MM.1S (cell line): ENCODE results near the gene GJA3.

Source experiments
- DNase-seq: peaks from one replicate; pipeline ENCODE4 v3.0.0-alpha.2; 2015
- H2AFZ ChIP-seq: fragments of 300-600 bp; sonication (generic); 2 replicates; pipeline ENCODE4 v1.6.0; 2016; ENCODE audit warnings: antibody characterized with exemption, low read length
- H3F3A ChIP-seq: fragments of 300-600 bp; sonication (generic); 2 replicates; pipeline ENCODE4 v1.6.1; 2016; ENCODE audit warnings: mild to moderate bottlenecking, antibody characterized with exemption, low read length, moderate library complexity, mixed read lengths; ENCODE audit not compliant: insufficient read depth
- H3K27ac ChIP-seq: fragments of 300-600 bp; sonication (generic); 2 replicates; pipeline ENCODE4 v1.5.1; 2016; ENCODE audit warnings: mild to moderate bottlenecking, low read length
- H3K27me3 ChIP-seq: fragments of 300-600 bp; sonication (generic); replicated peaks from 2 replicates; pipeline ENCODE4 v1.6.0; 2016; ENCODE audit warnings: low read length; ENCODE audit not compliant: insufficient read depth
- H3K36me3 ChIP-seq: fragments of 300-600 bp; sonication (generic); replicated peaks from 2 replicates; pipeline ENCODE4 v1.6.1; 2016; ENCODE audit warnings: mild to moderate bottlenecking, low read length, mixed read lengths; ENCODE audit not compliant: insufficient read depth
- H3K4me1 ChIP-seq: fragments of 300-600 bp; sonication (generic); 2 replicates; pipeline ENCODE4 v1.6.1; 2016; ENCODE audit warnings: low read length, mixed read lengths
- H3K4me2 ChIP-seq: fragments of 300-600 bp; sonication (generic); 2 replicates; pipeline ENCODE4 v1.6.0; 2016; ENCODE audit warnings: low read depth, low read length
- H3K4me3 ChIP-seq: fragments of 300-600 bp; sonication (generic); 2 replicates; pipeline ENCODE4 v1.5.1; 2016; ENCODE audit warnings: low read length, mixed read lengths
- H3K79me2 ChIP-seq: fragments of 300-600 bp; sonication (generic); 2 replicates; pipeline ENCODE4 v1.6.1; 2016; ENCODE audit warnings: mixed run types, low read length, mixed read lengths
- H3K9ac ChIP-seq: fragments of 300-600 bp; sonication (generic); 2 replicates; pipeline ENCODE4 v1.6.1; 2016; ENCODE audit warnings: low read length, mixed read lengths
- H3K9me2 ChIP-seq: fragments of 300-600 bp; sonication (generic); replicated peaks from 2 replicates; pipeline ENCODE4 v1.6.1; 2016; ENCODE audit warnings: mild to moderate bottlenecking, low read length, mixed read lengths; ENCODE audit not compliant: insufficient read depth
- H3K9me3 ChIP-seq: fragments of 300-600 bp; sonication (generic); replicated peaks from 2 replicates; pipeline ENCODE4 v1.6.1; 2016; ENCODE audit warnings: mild to moderate bottlenecking, low read length, mixed read lengths; ENCODE audit not compliant: insufficient read depth
- H4K20me1 ChIP-seq: fragments of 300-600 bp; sonication (generic); 2 replicates; pipeline ENCODE4 v1.6.1; 2016; ENCODE audit warnings: mild to moderate bottlenecking, low read length, moderate library complexity, mixed read lengths; ENCODE audit not compliant: insufficient read depth
- EZH2 ChIP-seq: fragments of 300-600 bp; sonication (generic); optimal IDR thresholded peaks from 2 replicates; pipeline ENCODE3; 2017; ENCODE audit warnings: low read depth, mild to moderate bottlenecking, antibody characterized with exemption, low read length, mixed read lengths
- EZH2phosphoT487 ChIP-seq: fragments of 300-600 bp; sonication (generic); IDR thresholded peaks from 2 replicates; pipeline ENCODE4 v1.6.1; 2018; ENCODE audit warnings: antibody characterized with exemption, low read length
- TF ChIP-seq, protein P1 (sequence below): fragments of 300-600 bp; sonication (generic); IDR thresholded peaks from 2 replicates; pipeline ENCODE4 v1.5.1; 2016; ENCODE audit warnings: antibody characterized with exemption, low read length, mixed read lengths

GJA3 gene

DNA sequence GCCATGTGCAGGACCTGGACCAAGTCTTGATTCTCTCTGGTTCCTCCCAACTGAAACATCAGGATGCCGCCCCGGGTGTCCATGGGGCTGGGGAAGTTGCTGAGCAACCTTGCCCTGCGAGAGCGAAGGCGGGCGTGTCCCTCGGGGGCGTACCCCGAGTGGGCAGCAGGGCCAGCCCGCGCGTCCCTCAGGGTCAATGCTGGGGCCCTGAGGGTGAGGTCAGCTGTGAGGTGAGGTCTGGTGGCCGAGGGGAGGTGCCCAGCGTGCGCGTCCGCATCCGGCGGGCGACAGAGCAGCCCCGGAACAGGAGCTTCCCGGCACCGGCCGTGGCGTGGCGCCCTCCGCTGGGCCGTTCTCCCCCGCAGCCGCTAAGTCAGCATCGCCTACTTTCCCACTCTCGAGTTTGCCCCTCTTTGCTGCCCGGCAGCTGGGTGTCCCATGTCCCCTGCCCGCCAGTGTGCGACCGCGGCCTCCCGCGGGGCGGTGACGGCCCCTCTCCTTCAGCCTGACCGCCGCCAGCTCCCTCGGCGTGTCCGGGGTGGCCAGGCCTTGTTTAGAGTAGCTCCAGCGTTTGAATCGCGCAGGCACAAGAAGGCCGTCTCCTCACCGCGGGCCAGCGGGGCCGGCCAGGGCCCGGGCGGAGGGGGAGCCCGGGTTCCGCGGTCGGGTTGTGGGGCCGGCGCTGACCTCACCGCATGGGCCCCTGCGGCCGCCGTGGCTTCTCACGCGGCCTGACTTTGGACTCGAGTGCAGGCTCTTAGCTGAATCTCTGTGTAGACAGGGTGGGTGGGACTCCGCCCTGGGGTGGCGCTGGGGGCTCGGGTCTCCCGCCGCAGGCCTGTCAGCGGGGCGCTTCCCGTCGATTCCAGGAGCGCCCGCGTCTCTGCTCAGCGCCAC, 33.0 kb downstream of the GJA3 start:
- TF ChIP-seq, protein P1, sequence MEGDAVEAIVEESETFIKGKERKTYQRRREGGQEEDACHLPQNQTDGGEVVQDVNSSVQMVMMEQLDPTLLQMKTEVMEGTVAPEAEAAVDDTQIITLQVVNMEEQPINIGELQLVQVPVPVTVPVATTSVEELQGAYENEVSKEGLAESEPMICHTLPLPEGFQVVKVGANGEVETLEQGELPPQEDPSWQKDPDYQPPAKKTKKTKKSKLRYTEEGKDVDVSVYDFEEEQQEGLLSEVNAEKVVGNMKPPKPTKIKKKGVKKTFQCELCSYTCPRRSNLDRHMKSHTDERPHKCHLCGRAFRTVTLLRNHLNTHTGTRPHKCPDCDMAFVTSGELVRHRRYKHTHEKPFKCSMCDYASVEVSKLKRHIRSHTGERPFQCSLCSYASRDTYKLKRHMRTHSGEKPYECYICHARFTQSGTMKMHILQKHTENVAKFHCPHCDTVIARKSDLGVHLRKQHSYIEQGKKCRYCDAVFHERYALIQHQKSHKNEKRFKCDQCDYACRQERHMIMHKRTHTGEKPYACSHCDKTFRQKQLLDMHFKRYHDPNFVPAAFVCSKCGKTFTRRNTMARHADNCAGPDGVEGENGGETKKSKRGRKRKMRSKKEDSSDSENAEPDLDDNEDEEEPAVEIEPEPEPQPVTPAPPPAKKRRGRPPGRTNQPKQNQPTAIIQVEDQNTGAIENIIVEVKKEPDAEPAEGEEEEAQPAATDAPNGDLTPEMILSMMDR, result peak; percentile 34
- TF ChIP-seq EZH2 (no peak), EZH2phosphoT487 (no peak)
- Histone ChIP-seq H3K9me3 (no peaks in the 10 kb centered on the region), H3K9ac (peak overlapping the region; percentile 71), H3K27me3 (no peaks in the 10 kb centered on the region), H3K4me1 (no peaks in the 10 kb centered on the region), H3F3A (no peaks in the 10 kb centered on the region), H3K27ac (peak overlapping the region; percentile 52; the same call in 1 of the 2 replicates), H4K20me1 (no peaks in the 10 kb centered on the region), H3K4me2 (peak overlapping the region; percentile 86), H3K79me2 (no peaks in the 10 kb centered on the region), H3K4me3 (peak overlapping the region; percentile 65), H3K9me2 (no peaks in the 10 kb centered on the region), H3K36me3 (no peaks in the 10 kb centered on the region), H2AFZ (peak overlapping the region; percentile 86)
- DNase-seq, result peak; percentile 18

DNA sequence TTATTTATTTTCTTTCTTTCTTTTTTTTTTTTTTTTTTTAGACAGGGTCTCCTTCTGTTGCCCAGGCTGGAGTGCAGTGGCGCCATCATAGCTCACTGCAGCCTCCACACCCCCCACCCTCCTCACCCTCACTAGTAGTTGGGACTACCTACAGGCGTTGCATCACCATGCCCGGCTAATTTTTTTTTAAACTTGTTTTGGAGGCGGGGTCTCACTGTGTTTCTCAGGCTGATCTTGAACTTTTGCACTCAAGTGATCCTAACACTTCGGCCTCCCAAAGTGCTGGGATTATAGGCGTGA, 33.6 kb downstream of the GJA3 start:
- H3K36me3 ChIP-seq, result no peaks in the 10 kb centered on the region
- H3K27me3 ChIP-seq, result no peaks in the 10 kb centered on the region
- H3K4me2 ChIP-seq, result peak overlapping the region; percentile 86; the same call in 1 of the 2 replicates
- peak; percentile 14 for DNase-seq
- no peaks in the 10 kb centered on the region for H3K9me2 ChIP-seq
- no peaks in the 10 kb centered on the region for H4K20me1 ChIP-seq
- H3K27ac ChIP-seq, result peak overlapping the region; percentile 52; the same call in 1 of the 2 replicates
- no peaks in the 10 kb centered on the region for H3K4me1 ChIP-seq
- peak overlapping the region; percentile 86 for H2AFZ ChIP-seq
- peak overlapping the region; percentile 65 for H3K4me3 ChIP-seq
- no peaks in the 10 kb centered on the region for H3K79me2 ChIP-seq
- no peak for TF ChIP-seq EZH2phosphoT487
- TF ChIP-seq, protein P1, result no peak
- no peak for TF ChIP-seq EZH2
- no peaks in the 10 kb centered on the region for H3F3A ChIP-seq
- H3K9me3 ChIP-seq, result no peaks in the 10 kb centered on the region
- peak overlapping the region; percentile 71; the same call in 1 of the 2 replicates for H3K9ac ChIP-seq

DNA sequence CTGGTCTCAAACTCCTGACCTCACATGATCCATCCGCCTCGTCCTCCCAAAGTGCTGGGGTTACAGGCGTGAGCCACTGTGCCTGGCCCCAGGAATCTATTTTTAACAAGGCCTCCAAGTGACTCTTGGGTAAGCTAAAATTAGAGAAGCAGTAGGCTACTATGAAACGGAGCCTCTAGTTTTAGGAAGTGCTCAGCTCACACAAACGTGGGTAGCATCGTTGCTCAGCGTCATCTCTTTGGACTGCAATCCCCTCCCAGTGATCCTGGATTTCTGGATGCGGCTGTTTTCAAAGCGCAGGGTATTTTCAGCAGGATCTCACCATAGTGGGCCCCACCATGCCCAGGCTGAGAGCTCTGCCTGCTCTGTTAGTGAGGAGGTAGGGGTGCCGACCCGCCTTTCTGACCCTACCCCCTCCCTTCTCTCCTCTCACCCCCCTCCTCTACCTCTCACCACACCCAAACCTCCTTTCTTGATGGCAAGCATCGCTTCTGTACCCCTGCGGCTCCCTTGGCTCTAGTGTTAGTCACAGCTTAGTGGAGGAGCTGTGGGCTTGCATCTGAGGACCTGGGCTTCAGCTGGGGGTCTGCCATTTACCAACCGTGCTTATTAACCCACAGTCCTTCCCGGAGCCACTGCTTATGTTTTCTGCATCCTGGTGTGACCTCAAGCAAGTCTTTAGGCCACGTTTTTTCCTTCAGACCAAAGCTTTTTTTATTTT, 34.2 kb downstream of the GJA3 start:
- H3K36me3 ChIP-seq, result no peaks in the 10 kb centered on the region
- H3K4me1 ChIP-seq, result no peaks in the 10 kb centered on the region
- no peaks in the 10 kb centered on the region for H3F3A ChIP-seq
- no peaks in the 10 kb centered on the region for H3K27me3 ChIP-seq
- no peak overlapping the region for H3K4me3 ChIP-seq
- no peaks in the 10 kb centered on the region for H3K9me2 ChIP-seq
- no peak overlapping the region for H3K4me2 ChIP-seq
- TF ChIP-seq EZH2 (no peak), EZH2phosphoT487 (no peak)
- TF ChIP-seq, protein P1, result no peak
- H2AFZ ChIP-seq, result no peak overlapping the region
- H4K20me1 ChIP-seq, result no peaks in the 10 kb centered on the region
- no peak overlapping the region for H3K27ac ChIP-seq
- no peak for DNase-seq
- H3K79me2 ChIP-seq, result no peaks in the 10 kb centered on the region
- H3K9me3 ChIP-seq, result no peaks in the 10 kb centered on the region
- H3K9ac ChIP-seq, result no peak overlapping the region
